Heart right ventricle (tissue), 16 donors: ENCODE data around the gene CCSER1. TPM values are rescaled to one million over a fixed set of nuclear protein-coding genes. Genes with fewer than 3 reads are reported as not detected.

Experiments used
- ATAC-seq, 8 donors: fragments of 200-7000 bp; cut with Tn5 transposase; one replicate each; pipeline ENCODE4 v1.9.1; 2020; ENCODE audit warnings: mild to moderate bottlenecking in 8 of 8, moderate library complexity in 8 of 8, moderate number of reproducible peaks in 1 of 8
- DNase-seq, 2 donors: peaks; one replicate each; pipeline ENCODE4 v3.0.0-alpha.2; 2020
- H3K27ac ChIP-seq, 10 donors: fragments of 200-600 bp; sonication (generic) in 2 of 10; one replicate each; pipeline versions ENCODE4 v1.5.0 to v1.8.0; 2020 to 2022; ENCODE audit warnings: mild to moderate bottlenecking in 3 of 10
- H3K27me3 ChIP-seq, 7 donors: fragments of 200-600 bp; one replicate each; pipeline ENCODE4 v1.8.0; 2021 to 2022; ENCODE audit warnings: mild to moderate bottlenecking in 2 of 7
- H3K36me3 ChIP-seq, 9 donors: fragments of 200-600 bp; sonication (generic) in 1 of 9; one replicate each; pipeline versions ENCODE4 v1.5.0 to v1.8.0; 2020 to 2022; ENCODE audit warnings: mild to moderate bottlenecking in 2 of 9
- H3K4me1 ChIP-seq, 9 donors: fragments of 200-600 bp; sonication (generic) in 1 of 9; one replicate each; pipeline versions ENCODE4 v1.5.0 to v1.8.0; 2020 to 2022; ENCODE audit warnings: mild to moderate bottlenecking in 4 of 9
- H3K4me3 ChIP-seq, 10 donors: fragments of 200-600 bp; sonication (generic) in 2 of 10; one replicate each; pipeline versions ENCODE4 v1.5.0 to v1.8.0; 2020 to 2022; ENCODE audit warnings: mild to moderate bottlenecking in 7 of 10, moderate library complexity in 2 of 10
- H3K9me3 ChIP-seq, 11 donors: fragments of 200-600 bp in 10 of 11; sonication (generic) in 2 of 11; one replicate each; pipeline versions ENCODE4 v1.5.0 to v1.8.0; 2013 to 2022; ENCODE audit warnings: mild to moderate bottlenecking in 2 of 11, control low read depth in 1 of 11, moderate library complexity in 1 of 11
- WGBS, 2 donors: extraction: QIAGEN DNeasy Blood & Tissue Kit; methylation state at CpG; one replicate each; pipeline ENCODE4 v1.1.7; 2013; ENCODE audit warnings: inconsistent platforms in 1 of 2; 5-methylcytosine and 5-hydroxymethylcytosine counted together
- intact Hi-C, 10 donors: fragments of 100-400 bp; cut with DNase I; formaldehyde crosslinking; loops; one replicate each; pipeline versions ENCODE4 v1.11.1 to v1.14.2; 2022
- polyA plus RNA-seq, 2 donors: library from polyadenylated mRNA; stranded (reverse); fragments of 200-250 nt; gene quantifications; one replicate each; pipeline ENCODE4 v1.2.3, GENCODE V29; 2013
- total RNA-seq, 10 donors: library from RNA; stranded (reverse); fragmentation: NEBNext Ultra II Directional in 3 of 10; extraction: Animal tissue kit (Norgen Biotek cat#: 25700) in 3 of 10; gene quantifications; one replicate each; pipeline versions ENCODE4 v1.2.1 to v1.2.4, GENCODE V29; 2021 to 2023
- TF ChIP-seq, protein P1 (sequence below), 9 donors: fragments of 200-600 bp; sonication (generic) in 2 of 9; IDR thresholded peaks; one replicate each; pipeline versions ENCODE4 v1.5.0 to v1.8.0; 2021 to 2022; ENCODE audit warnings: antibody characterized with exemption in 9 of 9, mild to moderate bottlenecking in 5 of 9, moderate library complexity in 1 of 9
- donor health status: Arrhythmogenic right ventricular cardiomyopathy.
- donor health status: ischemic (EF 13 %, LVEDD 7.1; RV severe dilation, severe dysfunction).
- donor health status: healthy with polysubstance abuse.
- donor health status: DM: no; HTN: yes; CAD: no.
- donor health status: DM: no; HTN: no; CAD: no.
- donor health status: ischemic (EF 25% LVEDD 6.9; RV normal size, moderate dysfunction).
- donor health status: ischemic (EF 25% LVEDD 5.7; RV mildly dilated, moderate dysfunction).
- donor health status: healthy.
- donor health status: DM: yes; HTN: yes; CAD: no.
- donor health status: Ischemic cardiomyopathy.
- donor health status: ischemic (EF 35%, LVEDD 5.7; RV mildly dilated, moderate dysfunction).
- donor health status: nonischemic (EF 11% LVEDD 7.7; RV severe dilation, severe dysfunction).
- donor health status: DM: yes; HTN: yes; CAD: no.
- donor health status: PGD.
- donor health status: ischemic (EF 29% LVEDD 5.4; RV normal size, mild dysfunction).
- donor health status: nonischemic (EF 23%, LVEDD 6.1; RV moderate dilation, normal function).

Gene CCSER1
- total and polyA plus RNA-seq, 12 donors, result 1.5 to 16.4 (median 12.0) TPM

DNA sequence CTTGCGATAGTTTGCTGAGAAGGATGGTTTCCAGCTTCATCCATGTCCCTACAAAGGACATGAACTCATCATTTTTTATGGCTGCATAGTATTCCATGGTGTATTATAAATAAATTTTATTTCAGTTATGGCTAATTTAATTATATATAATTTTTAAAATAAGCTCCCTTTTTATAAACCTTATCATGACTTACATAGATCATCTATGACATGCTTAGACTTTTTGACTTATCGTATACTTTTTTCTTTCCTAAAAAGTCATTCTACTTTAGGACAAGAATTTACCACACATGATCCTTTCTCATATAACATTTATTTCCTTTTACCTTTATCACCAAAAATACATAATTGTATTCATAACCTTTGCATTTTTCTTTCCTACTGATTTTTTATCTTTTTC lies 376.5 kb downstream of the CCSER1 start:
- Histone ChIP-seq H3K36me3 (no peaks in the 10 kb centered on the region), H3K9me3 (peaks cover 0 to 27% (median 0%) of the 10 kb centered on the region in 11 donors), H3K4me1 (no peaks in the 10 kb centered on the region), H3K27me3 (no peaks in the 10 kb centered on the region), H3K4me3 (no peak overlapping the region), H3K27ac (no peak overlapping the region)
- TF ChIP-seq, protein P1, sequence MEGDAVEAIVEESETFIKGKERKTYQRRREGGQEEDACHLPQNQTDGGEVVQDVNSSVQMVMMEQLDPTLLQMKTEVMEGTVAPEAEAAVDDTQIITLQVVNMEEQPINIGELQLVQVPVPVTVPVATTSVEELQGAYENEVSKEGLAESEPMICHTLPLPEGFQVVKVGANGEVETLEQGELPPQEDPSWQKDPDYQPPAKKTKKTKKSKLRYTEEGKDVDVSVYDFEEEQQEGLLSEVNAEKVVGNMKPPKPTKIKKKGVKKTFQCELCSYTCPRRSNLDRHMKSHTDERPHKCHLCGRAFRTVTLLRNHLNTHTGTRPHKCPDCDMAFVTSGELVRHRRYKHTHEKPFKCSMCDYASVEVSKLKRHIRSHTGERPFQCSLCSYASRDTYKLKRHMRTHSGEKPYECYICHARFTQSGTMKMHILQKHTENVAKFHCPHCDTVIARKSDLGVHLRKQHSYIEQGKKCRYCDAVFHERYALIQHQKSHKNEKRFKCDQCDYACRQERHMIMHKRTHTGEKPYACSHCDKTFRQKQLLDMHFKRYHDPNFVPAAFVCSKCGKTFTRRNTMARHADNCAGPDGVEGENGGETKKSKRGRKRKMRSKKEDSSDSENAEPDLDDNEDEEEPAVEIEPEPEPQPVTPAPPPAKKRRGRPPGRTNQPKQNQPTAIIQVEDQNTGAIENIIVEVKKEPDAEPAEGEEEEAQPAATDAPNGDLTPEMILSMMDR (IDR thresholded peaks at IDR 0.05), result no peak
- 91 to 94% methylated on average over 2 of the region's 2 CpGs for WGBS, 2 donors
- ATAC-seq, result no peak
- intact Hi-C loops, result no loop called here
- DNase-seq, result no peak

DNA sequence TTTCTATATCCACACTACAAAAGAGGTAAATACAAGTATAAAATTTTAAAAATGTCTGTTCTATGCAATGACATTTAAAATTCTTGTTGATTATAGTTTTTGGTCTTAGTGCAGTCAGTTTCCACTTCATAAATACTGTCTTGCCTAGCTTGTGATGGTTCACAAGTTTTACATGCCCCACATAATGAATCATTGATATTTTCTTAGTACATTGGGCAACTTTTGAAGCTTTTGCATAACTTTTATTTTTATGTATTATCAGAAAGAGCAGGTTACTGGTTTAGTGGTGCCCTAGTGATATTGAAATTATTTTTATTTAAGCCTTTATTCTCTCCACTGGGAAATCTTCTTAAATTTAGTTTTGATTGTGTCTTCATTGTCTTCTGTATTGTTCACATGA lies 388.0 kb downstream of the CCSER1 start:
- ATAC-seq (no peak), DNase-seq (no peak)
- Histone ChIP-seq H3K9me3 (no peaks in the 10 kb centered on the region), H3K4me1 (no peaks in the 10 kb centered on the region), H3K4me3 (no peak overlapping the region), H3K27ac (no peak overlapping the region), H3K27me3 (no peaks in the 10 kb centered on the region), H3K36me3 (no peaks in the 10 kb centered on the region)
- TF ChIP-seq, protein P1 (IDR thresholded peaks at IDR 0.05), result no peak
- intact Hi-C loops, result no loop called here

DNA sequence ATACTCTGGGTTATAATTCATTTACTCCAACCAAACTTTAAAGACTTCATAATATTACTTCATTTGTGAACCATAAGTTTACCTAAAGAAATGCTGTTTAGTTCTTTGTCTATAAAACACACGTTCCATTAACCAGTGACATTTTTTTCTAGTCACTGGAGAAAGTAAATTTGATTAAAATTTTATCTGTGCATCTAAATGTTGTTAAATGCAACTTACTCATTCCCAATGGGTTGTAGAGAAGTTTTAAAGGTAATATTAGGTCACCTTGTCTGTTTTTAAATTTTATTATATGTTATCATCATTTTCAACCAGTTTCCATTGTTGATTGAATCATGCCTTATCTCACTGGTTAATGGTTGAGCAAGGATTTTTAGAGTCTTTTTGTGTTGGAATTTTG lies 401.4 kb downstream of the CCSER1 start:
- TF ChIP-seq, protein P1 (IDR thresholded peaks at IDR 0.05), result no peak
- Histone ChIP-seq H3K9me3 (no peaks in the 10 kb centered on the region), H3K4me3 (no peak overlapping the region), H3K27me3 (no peaks in the 10 kb centered on the region), H3K4me1 (no peaks in the 10 kb centered on the region), H3K36me3 (no peaks in the 10 kb centered on the region), H3K27ac (no peak overlapping the region)
- intact Hi-C loops, result no loop called here
- DNase-seq (no peak), ATAC-seq (no peak)
- WGBS, 2 donors, result 71 to 72% methylated on average over 1 of the region's 1 CpG

DNA sequence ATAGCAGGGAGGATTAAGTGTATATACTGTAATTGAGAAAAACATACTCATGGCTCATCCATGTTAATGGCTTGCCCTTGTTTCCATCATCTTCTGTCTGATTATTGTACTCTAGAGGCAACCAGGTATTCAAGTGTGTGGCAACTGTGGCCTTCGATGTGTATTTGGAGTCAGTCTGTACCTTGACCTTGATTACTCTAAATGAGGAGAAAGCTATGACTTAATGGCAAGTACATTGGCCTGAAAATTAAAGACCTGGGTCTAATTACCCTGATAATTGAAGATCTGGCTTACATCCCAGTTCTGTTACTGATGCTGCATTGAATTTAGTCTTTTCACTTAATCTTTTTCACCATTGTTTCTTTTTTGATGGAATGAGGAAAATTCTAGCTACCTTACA lies 409.2 kb downstream of the CCSER1 start:
- TF ChIP-seq, protein P1 (IDR thresholded peaks at IDR 0.05), result no peak
- Histone ChIP-seq H3K4me1 (no peaks in the 10 kb centered on the region), H3K4me3 (no peak overlapping the region), H3K9me3 (peaks cover 0 to 5% (median 0%) of the 10 kb centered on the region in 11 donors), H3K36me3 (no peaks in the 10 kb centered on the region), H3K27ac (no peak overlapping the region), H3K27me3 (no peaks in the 10 kb centered on the region)
- ATAC-seq, result no peak
- 92 to 96% methylated on average over 1 of the region's 1 CpG for WGBS, 2 donors
- no peak for DNase-seq
- intact Hi-C loops, result no loop called here

DNA sequence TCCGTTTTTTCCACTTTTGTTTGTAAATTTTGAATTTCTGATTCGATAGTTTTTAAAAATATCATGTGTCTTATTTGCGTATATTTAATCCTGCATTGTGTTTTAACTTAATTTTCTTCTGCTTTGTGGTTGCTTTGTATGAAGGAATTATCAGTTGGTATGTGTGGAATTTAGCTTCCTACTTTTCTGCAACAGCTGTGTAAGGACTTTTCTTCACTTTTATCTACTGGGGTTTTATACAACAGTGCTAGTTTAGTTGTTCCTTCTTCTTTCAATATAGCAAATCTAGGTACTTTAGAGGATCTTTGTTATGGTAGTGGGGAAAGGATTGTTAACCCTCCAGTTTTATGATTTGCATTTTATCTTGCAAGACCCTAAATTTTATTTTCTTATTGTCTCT lies 410.3 kb downstream of the CCSER1 start:
- Histone ChIP-seq H3K27ac (no peak overlapping the region), H3K9me3 (peaks cover 0 to 5% (median 0%) of the 10 kb centered on the region in 11 donors), H3K4me3 (no peak overlapping the region), H3K27me3 (no peaks in the 10 kb centered on the region), H3K4me1 (no peaks in the 10 kb centered on the region), H3K36me3 (no peaks in the 10 kb centered on the region)
- ATAC-seq (no peak), DNase-seq (no peak)
- WGBS, 2 donors, result 80 to 85% methylated on average over 3 of the region's 3 CpGs
- TF ChIP-seq, protein P1 (IDR thresholded peaks at IDR 0.05), result no peak
- intact Hi-C loops, result no loop called here
